ENCODE data around the gene ARID3A. TPM values are rescaled to one million over a fixed set of nuclear protein-coding genes. Genes with fewer than 3 reads are reported as not detected.

ARID3A gene
- total and polyA plus RNA-seq, 2 donors (not counting 3 experiments of a cell fraction or from before 2014, with no cell fraction given), result 5.4 to 13.2 TPM

DNA sequence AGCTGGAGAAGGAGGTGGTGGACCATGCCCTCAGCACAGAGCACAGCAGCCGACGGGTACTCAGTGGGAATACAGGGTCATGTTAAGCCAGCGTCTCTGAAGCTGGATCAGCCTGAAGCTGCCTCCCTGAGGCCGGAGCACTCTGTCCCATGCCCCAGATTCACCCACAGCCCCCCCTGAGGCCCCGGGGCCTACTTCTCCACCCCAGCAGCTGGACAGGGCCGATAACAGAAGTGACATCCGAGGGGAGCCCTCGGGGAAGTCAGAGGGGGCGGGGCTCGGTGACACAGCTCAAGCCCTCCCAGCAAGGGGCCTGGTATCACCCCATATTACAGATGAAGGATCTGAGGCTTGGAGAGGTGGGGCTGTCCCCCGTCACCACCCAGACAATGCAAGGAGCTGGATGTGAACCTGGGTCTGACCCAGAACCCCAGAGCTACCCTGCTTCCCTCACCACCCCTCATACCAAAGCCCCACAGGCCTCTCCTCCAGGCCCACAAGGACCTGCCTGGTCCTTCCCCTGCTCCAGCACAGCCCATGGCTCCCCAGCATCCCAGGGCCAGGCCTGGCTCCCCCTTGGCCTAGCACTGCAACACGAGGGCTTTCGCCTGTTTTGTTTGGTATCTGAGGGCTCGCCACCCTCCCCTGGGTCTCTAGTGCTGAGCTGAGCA, 18.5 kb upstream of the ARID3A start:
- POLR2A ChIA-PET, result no interaction called here
- no peak for FAIRE-seq
- intact Hi-C loops (cut with micrococcal nuclease), result no loop called here

More for the DNA sequence above, 18.5 kb upstream of the ARID3A start:
- H3K27ac ChIP-seq (ENCODE audit: insufficient read depth, low read depth, low read length), result no peak overlapping the region
- DNase-seq (ENCODE audit: low read depth, low spot score), result no peak
- TF ChIP-seq, protein P1, sequence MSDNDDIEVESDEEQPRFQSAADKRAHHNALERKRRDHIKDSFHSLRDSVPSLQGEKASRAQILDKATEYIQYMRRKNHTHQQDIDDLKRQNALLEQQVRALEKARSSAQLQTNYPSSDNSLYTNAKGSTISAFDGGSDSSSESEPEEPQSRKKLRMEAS (IDR thresholded peaks at IDR 0.05; ENCODE audit: insufficient read depth, insufficient read length), result no peak
- TF ChIP-seq GATA2 (IDR thresholded peaks at IDR 0.05; ENCODE audit: insufficient read depth, insufficient read length, low read depth, low read length) (no peak), MYC (IDR thresholded peaks at IDR 0.05; ENCODE audit: low read depth, low read length) (no peak), POLR2A (IDR thresholded peaks at IDR 0.05; ENCODE audit: low read depth, low read length) (no peak)
- TF ChIP-seq, protein P2, sequence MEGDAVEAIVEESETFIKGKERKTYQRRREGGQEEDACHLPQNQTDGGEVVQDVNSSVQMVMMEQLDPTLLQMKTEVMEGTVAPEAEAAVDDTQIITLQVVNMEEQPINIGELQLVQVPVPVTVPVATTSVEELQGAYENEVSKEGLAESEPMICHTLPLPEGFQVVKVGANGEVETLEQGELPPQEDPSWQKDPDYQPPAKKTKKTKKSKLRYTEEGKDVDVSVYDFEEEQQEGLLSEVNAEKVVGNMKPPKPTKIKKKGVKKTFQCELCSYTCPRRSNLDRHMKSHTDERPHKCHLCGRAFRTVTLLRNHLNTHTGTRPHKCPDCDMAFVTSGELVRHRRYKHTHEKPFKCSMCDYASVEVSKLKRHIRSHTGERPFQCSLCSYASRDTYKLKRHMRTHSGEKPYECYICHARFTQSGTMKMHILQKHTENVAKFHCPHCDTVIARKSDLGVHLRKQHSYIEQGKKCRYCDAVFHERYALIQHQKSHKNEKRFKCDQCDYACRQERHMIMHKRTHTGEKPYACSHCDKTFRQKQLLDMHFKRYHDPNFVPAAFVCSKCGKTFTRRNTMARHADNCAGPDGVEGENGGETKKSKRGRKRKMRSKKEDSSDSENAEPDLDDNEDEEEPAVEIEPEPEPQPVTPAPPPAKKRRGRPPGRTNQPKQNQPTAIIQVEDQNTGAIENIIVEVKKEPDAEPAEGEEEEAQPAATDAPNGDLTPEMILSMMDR (IDR thresholded peaks at IDR 0.05; ENCODE audit: extremely low read depth in 1 of 2, insufficient read depth in 1 of 2, low read depth in 1 of 2, low read length in 2 of 2), result no peak
- H3K4me2 ChIP-seq (ENCODE audit: insufficient read depth, low read length), result no peak overlapping the region
- dilution Hi-C loops (cut with MboI; ENCODE audit: extremely low pct_ligation_motif_present, low sequenced_read_pairs), result no loop called here
- H2AFZ ChIP-seq (ENCODE audit: low read depth, low read length), result no peak overlapping the region
- H3K4me3 ChIP-seq (replicated peaks in 1 of 3; ENCODE audit: insufficient read depth in 1 of 3, low read depth in 1 of 3, low read length in 3 of 3), result no peak overlapping the region
- no peaks in the 10 kb centered on the region for H3K36me3 ChIP-seq (ENCODE audit: control insufficient read depth in 2 of 2, extremely low read depth in 1 of 2, insufficient read depth in 2 of 2, low read length in 2 of 2)
- CTCF ChIA-PET, result interaction anchor here (0.6 to 1.4 kb wide), 3 partner anchors 9 to 51 kb away, joined by 3 to 5 read pairs (median 3); no protein-coding TSS in a partner anchor
- H3K9me1 ChIP-seq (replicated peaks; ENCODE audit: control insufficient read depth, extremely low read depth, insufficient read depth, low read length), result no peaks in the 10 kb centered on the region
- H3K9ac ChIP-seq (replicated peaks; ENCODE audit: extremely low read depth, insufficient read depth, low read length), result no peak overlapping the region
- BruUV-seq (replicated peaks), result no TSS peak
- H4K20me1 ChIP-seq (replicated peaks; ENCODE audit: control insufficient read depth, extremely low read depth, insufficient read depth, low read length), result no peaks in the 10 kb centered on the region
- H3K4me1 ChIP-seq (ENCODE audit: control insufficient read depth, extremely low read depth, insufficient read depth, low read length), result peaks cover 6% of the 10 kb centered on the region
- H3K9me3 ChIP-seq (replicated peaks; ENCODE audit: control insufficient read depth, insufficient read depth, low read length), result no peaks in the 10 kb centered on the region
- H3K79me2 ChIP-seq (ENCODE audit: control insufficient read depth, insufficient read depth, low read length), result peaks cover 10% of the 10 kb centered on the region
- no peaks in the 10 kb centered on the region for H3K27me3 ChIP-seq (ENCODE audit: control insufficient read depth in 2 of 2, insufficient read depth in 2 of 2, low read length in 2 of 2)
